Stimulated activated CD4-positive, alpha-beta T cell treated with anti-CD3 and anti-CD28 coated beads, TNF-alpha, amount 100 ng/mL, for 1 hour (primary cell): Measurements from ENCODE around the gene SH3YL1.

ENCODE experiments used
- DNase-seq, 3 donors: peaks; one replicate each; pipeline ENCODE4 v3.0.0-alpha.2; 2020; ENCODE audit warnings: low read depth in 3 of 3, low spot score in 1 of 3

The SH3YL1 gene

GRCh38 chr2:258933-259332, 4.9 kb downstream of the SH3YL1 start:
- DNase-seq: no peak

GRCh38 chr2:257842-258241, 6.0 kb downstream of the SH3YL1 start:
- no peak for DNase-seq

- no peak for DNase-seq
Observed at GRCh38 chr2:257429-257828, 6.4 kb downstream of the SH3YL1 start.

GRCh38 chr2:256094-256493, 7.7 kb downstream of the SH3YL1 start:
- DNase-seq: no peak

- DNase-seq: no peak
Observed at GRCh38 chr2:255195-255594, 8.6 kb downstream of the SH3YL1 start.

GRCh38 chr2:254241-254640, 9.6 kb downstream of the SH3YL1 start:
- DNase-seq: no peak

- DNase-seq: no peak
Observed at GRCh38 chr2:253202-253638, 10.6 kb downstream of the SH3YL1 start.

GRCh38 chr2:252001-252602, 11.7 kb downstream of the SH3YL1 start:
- DNase-seq: no peak

- DNase-seq: no peak
Observed at GRCh38 chr2:249538-250042, 14.2 kb downstream of the SH3YL1 start.

- no peak for DNase-seq
Observed at GRCh38 chr2:248724-249123, 15.1 kb downstream of the SH3YL1 start.

- DNase-seq: no peak
Observed at GRCh38 chr2:246489-247144, 17.2 kb downstream of the SH3YL1 start.

GRCh38 chr2:244547-244946, 19.3 kb downstream of the SH3YL1 start:
- no peak for DNase-seq

GRCh38 chr2:238869-239268, 25.0 kb downstream of the SH3YL1 start:
- DNase-seq: no peak

- no peak for DNase-seq
Observed at GRCh38 chr2:238431-238830, 25.4 kb downstream of the SH3YL1 start.

- no peak for DNase-seq
Observed at GRCh38 chr2:237878-238277, 26.0 kb downstream of the SH3YL1 start.

- no peak for DNase-seq
Observed at GRCh38 chr2:236993-237539, 26.8 kb downstream of the SH3YL1 start.

GRCh38 chr2:234421-234820, 29.4 kb downstream of the SH3YL1 start:
- no peak for DNase-seq

GRCh38 chr2:233030-233429, 30.8 kb downstream of the SH3YL1 start:
- no peak for DNase-seq

GRCh38 chr2:231521-232185, 32.2 kb downstream of the SH3YL1 start:
- no peak for DNase-seq

GRCh38 chr2:228518-229278, 35.1 kb downstream of the SH3YL1 start:
- DNase-seq: no peak

GRCh38 chr2:228115-228514, 35.7 kb downstream of the SH3YL1 start:
- no peak for DNase-seq
